HEK293 (cell line): ENCODE measurements around the gene ARFRP1.

Experiments
- FEZF1 ChIP-seq: fragments of 450-650 bp; formaldehyde crosslinking; IDR thresholded peaks from 2 replicates; pipeline ENCODE4 v1.5.1; 2016; ENCODE audit warnings: missing biosample characterization, missing genetic modification characterization
- GFI1B ChIP-seq: fragments of 450-650 bp; formaldehyde crosslinking; IDR thresholded peaks from 2 replicates; pipeline ENCODE4 v1.5.1; 2016; ENCODE audit warnings: missing biosample characterization, missing genetic modification characterization
- KLF16 ChIP-seq: fragments of 450-650 bp; formaldehyde crosslinking; IDR thresholded peaks from 2 replicates; pipeline ENCODE4 v1.5.1; 2017; ENCODE audit warnings: missing biosample characterization, missing genetic modification characterization
- KLF9 ChIP-seq: fragments of 450-650 bp; formaldehyde crosslinking; IDR thresholded peaks from 2 replicates; pipeline ENCODE4 v1.5.1; 2016; ENCODE audit warnings: missing biosample characterization, missing genetic modification characterization, low read depth
- SCRT2 ChIP-seq: fragments of 450-650 bp; formaldehyde crosslinking; IDR thresholded peaks from 2 replicates; pipeline ENCODE4 v1.5.1; 2016; ENCODE audit warnings: missing biosample characterization, missing genetic modification characterization
- SETDB1 ChIP-seq: IDR thresholded peaks from one replicate; pipeline ENCODE4 v1.6.1; 2017; ENCODE audit warnings: mild to moderate bottlenecking, low read length, moderate library complexity, mixed read lengths; ENCODE audit not compliant: insufficient read length
- WT1 ChIP-seq: fragments of 450-650 bp; formaldehyde crosslinking; IDR thresholded peaks from 2 replicates; pipeline ENCODE4 v1.5.1; 2016; ENCODE audit warnings: missing biosample characterization, missing genetic modification characterization
- ZBTB17 ChIP-seq: fragments of 450-650 bp; formaldehyde crosslinking; IDR thresholded peaks from 2 replicates; pipeline ENCODE4 v1.5.1; 2016; ENCODE audit warnings: missing biosample characterization, missing genetic modification characterization
- ZBTB48 ChIP-seq: fragments of 450-650 bp; formaldehyde crosslinking; IDR thresholded peaks from 2 replicates; pipeline ENCODE4 v1.5.1; 2016; ENCODE audit warnings: missing biosample characterization, missing genetic modification characterization
- ZEB2 ChIP-seq: fragments of 450-650 bp; formaldehyde crosslinking; IDR thresholded peaks from 2 replicates; pipeline ENCODE4 v1.5.1; 2016; ENCODE audit warnings: missing biosample characterization, missing genetic modification characterization
- ZNF10 ChIP-seq: fragments of 450-650 bp; formaldehyde crosslinking; IDR thresholded peaks from 2 replicates; pipeline ENCODE4 v1.5.1; 2017; ENCODE audit warnings: missing biosample characterization, missing genetic modification characterization
- ZNF140 ChIP-seq: fragments of 450-650 bp; formaldehyde crosslinking; IDR thresholded peaks from 2 replicates; pipeline ENCODE4 v1.5.1; 2016; ENCODE audit warnings: missing biosample characterization, missing genetic modification characterization
- ZNF202 ChIP-seq: fragments of 450-650 bp; formaldehyde crosslinking; IDR thresholded peaks from 2 replicates; pipeline ENCODE4 v1.5.1; 2016; ENCODE audit warnings: missing biosample characterization, missing genetic modification characterization, borderline replicate concordance
- ZNF24 ChIP-seq: fragments of 450-650 bp; formaldehyde crosslinking; IDR thresholded peaks from 2 replicates; pipeline ENCODE4 v1.5.1; 2016; ENCODE audit warnings: missing biosample characterization, missing genetic modification characterization
- ZNF341 ChIP-seq: fragments of 450-650 bp; formaldehyde crosslinking; IDR thresholded peaks from 2 replicates; pipeline ENCODE4; 2016; ENCODE audit warnings: low read depth, missing biosample characterization, missing genetic modification characterization
- ZNF391 ChIP-seq: fragments of 450-650 bp; formaldehyde crosslinking; IDR thresholded peaks from 2 replicates; pipeline ENCODE4 v1.5.1; 2016; ENCODE audit warnings: low read depth, missing biosample characterization, missing genetic modification characterization, borderline replicate concordance
- ZNF423 ChIP-seq: fragments of 450-650 bp; formaldehyde crosslinking; IDR thresholded peaks from 2 replicates; pipeline ENCODE4 v1.5.1; 2016; ENCODE audit warnings: missing biosample characterization, missing genetic modification characterization
- ZNF514 ChIP-seq: fragments of 450-650 bp; formaldehyde crosslinking; IDR thresholded peaks from 2 replicates; pipeline ENCODE4 v1.5.1; 2016; ENCODE audit warnings: missing biosample characterization, missing genetic modification characterization
- ZNF548 ChIP-seq: fragments of 450-650 bp; formaldehyde crosslinking; IDR thresholded peaks from 2 replicates; pipeline ENCODE4 v1.5.1; 2016; ENCODE audit warnings: missing biosample characterization, missing genetic modification characterization
- ZNF600 ChIP-seq: fragments of 450-650 bp; formaldehyde crosslinking; IDR thresholded peaks from 2 replicates; pipeline ENCODE4 v1.5.1; 2016; ENCODE audit warnings: missing biosample characterization, missing genetic modification characterization
- ZNF658 ChIP-seq: fragments of 450-650 bp; formaldehyde crosslinking; IDR thresholded peaks from 2 replicates; pipeline ENCODE4; 2016; ENCODE audit warnings: missing biosample characterization, missing genetic modification characterization
- ZNF830 ChIP-seq: fragments of 450-650 bp; IDR thresholded peaks from 2 replicates; pipeline ENCODE4 v1.5.0; 2018; ENCODE audit warnings: missing biosample characterization, missing genetic modification characterization, low read depth, mild to moderate bottlenecking, moderate library complexity
- TF ChIP-seq, protein P1 (sequence below): fragments of 450-650 bp; formaldehyde crosslinking; IDR thresholded peaks from 2 replicates; pipeline ENCODE4 v1.5.1; 2017; ENCODE audit warnings: missing biosample characterization, missing genetic modification characterization
- TF ChIP-seq, protein P2 (sequence below): fragments of 450-650 bp; formaldehyde crosslinking; IDR thresholded peaks from 2 replicates; pipeline ENCODE4 v1.5.1; 2016; ENCODE audit warnings: missing biosample characterization, missing genetic modification characterization, borderline replicate concordance
- TF ChIP-seq, protein P3 (sequence below): fragments of 450-650 bp; formaldehyde crosslinking; IDR thresholded peaks from 2 replicates; pipeline ENCODE4 v1.5.1; 2017; ENCODE audit warnings: missing biosample characterization, missing genetic modification characterization
- TF ChIP-seq, protein P4 (sequence below): fragments of 450-650 bp; formaldehyde crosslinking; IDR thresholded peaks from 2 replicates; pipeline ENCODE4; 2016; ENCODE audit warnings: missing biosample characterization, missing genetic modification characterization
- TF ChIP-seq, protein P5 (sequence below): fragments of 450-650 bp; formaldehyde crosslinking; IDR thresholded peaks from 2 replicates; pipeline ENCODE4 v1.5.1; 2017; ENCODE audit warnings: missing biosample characterization, mild to moderate bottlenecking, missing genetic modification characterization, moderate library complexity
- TF ChIP-seq, protein P6 (sequence below): fragments of 450-650 bp; IDR thresholded peaks from 2 replicates; pipeline ENCODE4 v1.5.1; 2018; ENCODE audit warnings: missing biosample characterization, mild to moderate bottlenecking, missing genetic modification characterization

Gene ARFRP1

DNA sequence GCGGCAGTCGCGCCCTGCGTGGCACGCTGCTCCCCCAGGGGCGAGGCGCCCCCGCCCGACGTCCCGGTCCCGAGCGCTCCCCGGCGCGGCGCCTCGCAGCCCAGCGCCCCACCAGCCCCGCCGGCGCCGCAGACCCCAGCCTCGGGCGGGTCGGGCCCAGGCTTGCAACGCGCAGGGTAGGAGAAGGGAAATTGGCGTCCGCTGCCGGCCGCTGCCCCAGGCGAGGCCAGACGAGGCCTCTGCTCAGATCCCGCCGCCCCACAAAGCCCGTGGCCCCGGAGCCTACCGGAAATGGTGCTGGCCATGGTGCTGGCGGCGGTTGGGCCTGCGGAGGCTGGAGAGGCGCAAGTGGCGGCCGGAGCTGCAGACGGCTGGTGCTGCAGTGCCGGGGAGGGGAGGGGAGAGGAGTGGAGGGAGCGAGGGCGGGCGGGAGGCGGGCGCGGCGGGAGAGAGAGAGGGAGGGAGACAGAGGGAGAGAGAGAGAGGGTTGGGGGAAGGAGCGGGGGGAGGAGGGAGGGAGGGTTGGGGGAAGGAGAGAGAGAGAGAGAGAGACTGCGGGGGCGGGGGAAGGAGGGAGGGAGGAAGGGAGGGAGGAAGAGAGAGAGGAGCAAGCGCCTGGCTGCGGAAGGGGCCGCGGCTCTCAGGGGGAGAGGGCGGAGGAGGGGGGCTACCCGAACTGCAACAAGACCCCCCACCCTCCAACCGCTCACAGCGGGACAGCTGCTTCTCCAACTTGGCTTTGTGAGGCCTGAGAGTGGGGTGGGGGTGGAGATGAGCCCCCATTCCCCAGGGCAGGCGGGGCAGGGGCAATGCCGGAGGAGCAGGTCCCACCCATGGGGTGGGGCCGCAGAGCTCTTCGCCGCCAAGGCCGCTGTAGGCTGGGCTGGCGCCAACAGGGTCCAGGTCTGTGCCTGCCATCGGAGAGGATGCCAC, 54.5 kb downstream of the ARFRP1 start, which contains the start of gene STMN3 (continued):
- TF ChIP-seq, protein P1, sequence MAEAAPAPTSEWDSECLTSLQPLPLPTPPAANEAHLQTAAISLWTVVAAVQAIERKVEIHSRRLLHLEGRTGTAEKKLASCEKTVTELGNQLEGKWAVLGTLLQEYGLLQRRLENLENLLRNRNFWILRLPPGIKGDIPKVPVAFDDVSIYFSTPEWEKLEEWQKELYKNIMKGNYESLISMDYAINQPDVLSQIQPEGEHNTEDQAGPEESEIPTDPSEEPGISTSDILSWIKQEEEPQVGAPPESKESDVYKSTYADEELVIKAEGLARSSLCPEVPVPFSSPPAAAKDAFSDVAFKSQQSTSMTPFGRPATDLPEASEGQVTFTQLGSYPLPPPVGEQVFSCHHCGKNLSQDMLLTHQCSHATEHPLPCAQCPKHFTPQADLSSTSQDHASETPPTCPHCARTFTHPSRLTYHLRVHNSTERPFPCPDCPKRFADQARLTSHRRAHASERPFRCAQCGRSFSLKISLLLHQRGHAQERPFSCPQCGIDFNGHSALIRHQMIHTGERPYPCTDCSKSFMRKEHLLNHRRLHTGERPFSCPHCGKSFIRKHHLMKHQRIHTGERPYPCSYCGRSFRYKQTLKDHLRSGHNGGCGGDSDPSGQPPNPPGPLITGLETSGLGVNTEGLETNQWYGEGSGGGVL (tag by site-specific recombination): peak; percentile 93
- TF ChIP-seq KLF9 (tag by site-specific recombination) (peak; percentile 78; the same call in 1 of the 2 replicates), GFI1B (tag by site-specific recombination) (no peak), ZNF658 (no peak), ZNF600 (tag by site-specific recombination) (peak; percentile 87), WT1 (tag by site-specific recombination) (peak; percentile 49; the same call in 1 of the 2 replicates), ZNF140 (tag by site-specific recombination) (no peak), ZNF830 (no peak), ZNF24 (tag by site-specific recombination) (peak; percentile 61; the same call in 1 of the 2 replicates), ZNF341 (peak; percentile 70), ZNF514 (tag by site-specific recombination) (no peak), ZNF548 (tag by site-specific recombination) (no peak), ZBTB48 (tag by site-specific recombination) (0 out of 2 replicates have a peak, but pooled peaks have one; percentile 54), ZNF423 (peak; percentile 69; the same call in 1 of the 2 replicates), ZEB2 (tag by site-specific recombination) (0 out of 2 replicates have a peak, but pooled peaks have one; percentile 69), ZBTB17 (tag by site-specific recombination) (peak; percentile 41; the same call in 1 of the 2 replicates), ZNF391 (0 out of 2 replicates have a peak, but pooled peaks have one; percentile 35), ZNF202 (tag by site-specific recombination) (no peak), FEZF1 (no peak), ZNF10 (no peak), KLF16 (tag by site-specific recombination) (peak; percentile 80), SCRT2 (tag by site-specific recombination) (no peak; the same call in 1 of the 2 replicates), SETDB1 (no peak)
- TF ChIP-seq, protein P2, sequence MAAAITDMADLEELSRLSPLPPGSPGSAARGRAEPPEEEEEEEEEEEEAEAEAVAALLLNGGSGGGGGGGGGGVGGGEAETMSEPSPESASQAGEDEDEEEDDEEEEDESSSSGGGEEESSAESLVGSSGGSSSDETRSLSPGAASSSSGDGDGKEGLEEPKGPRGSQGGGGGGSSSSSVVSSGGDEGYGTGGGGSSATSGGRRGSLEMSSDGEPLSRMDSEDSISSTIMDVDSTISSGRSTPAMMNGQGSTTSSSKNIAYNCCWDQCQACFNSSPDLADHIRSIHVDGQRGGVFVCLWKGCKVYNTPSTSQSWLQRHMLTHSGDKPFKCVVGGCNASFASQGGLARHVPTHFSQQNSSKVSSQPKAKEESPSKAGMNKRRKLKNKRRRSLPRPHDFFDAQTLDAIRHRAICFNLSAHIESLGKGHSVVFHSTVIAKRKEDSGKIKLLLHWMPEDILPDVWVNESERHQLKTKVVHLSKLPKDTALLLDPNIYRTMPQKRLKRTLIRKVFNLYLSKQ: no peak
- TF ChIP-seq, protein P3, sequence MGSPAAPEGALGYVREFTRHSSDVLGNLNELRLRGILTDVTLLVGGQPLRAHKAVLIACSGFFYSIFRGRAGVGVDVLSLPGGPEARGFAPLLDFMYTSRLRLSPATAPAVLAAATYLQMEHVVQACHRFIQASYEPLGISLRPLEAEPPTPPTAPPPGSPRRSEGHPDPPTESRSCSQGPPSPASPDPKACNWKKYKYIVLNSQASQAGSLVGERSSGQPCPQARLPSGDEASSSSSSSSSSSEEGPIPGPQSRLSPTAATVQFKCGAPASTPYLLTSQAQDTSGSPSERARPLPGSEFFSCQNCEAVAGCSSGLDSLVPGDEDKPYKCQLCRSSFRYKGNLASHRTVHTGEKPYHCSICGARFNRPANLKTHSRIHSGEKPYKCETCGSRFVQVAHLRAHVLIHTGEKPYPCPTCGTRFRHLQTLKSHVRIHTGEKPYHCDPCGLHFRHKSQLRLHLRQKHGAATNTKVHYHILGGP: no peak
- TF ChIP-seq, protein P4, sequence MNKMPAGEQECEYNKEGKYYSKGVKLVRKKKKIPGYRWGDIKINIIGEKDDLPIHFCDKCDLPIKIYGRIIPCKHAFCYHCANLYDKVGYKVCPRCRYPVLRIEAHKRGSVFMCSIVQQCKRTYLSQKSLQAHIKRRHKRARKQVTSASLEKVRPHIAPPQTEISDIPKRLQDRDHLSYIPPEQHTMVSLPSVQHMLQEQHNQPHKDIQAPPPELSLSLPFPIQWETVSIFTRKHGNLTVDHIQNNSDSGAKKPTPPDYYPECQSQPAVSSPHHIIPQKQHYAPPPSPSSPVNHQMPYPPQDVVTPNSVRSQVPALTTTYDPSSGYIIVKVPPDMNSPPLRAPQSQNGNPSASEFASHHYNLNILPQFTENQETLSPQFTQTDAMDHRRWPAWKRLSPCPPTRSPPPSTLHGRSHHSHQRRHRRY: no peak
- TF ChIP-seq, protein P5, sequence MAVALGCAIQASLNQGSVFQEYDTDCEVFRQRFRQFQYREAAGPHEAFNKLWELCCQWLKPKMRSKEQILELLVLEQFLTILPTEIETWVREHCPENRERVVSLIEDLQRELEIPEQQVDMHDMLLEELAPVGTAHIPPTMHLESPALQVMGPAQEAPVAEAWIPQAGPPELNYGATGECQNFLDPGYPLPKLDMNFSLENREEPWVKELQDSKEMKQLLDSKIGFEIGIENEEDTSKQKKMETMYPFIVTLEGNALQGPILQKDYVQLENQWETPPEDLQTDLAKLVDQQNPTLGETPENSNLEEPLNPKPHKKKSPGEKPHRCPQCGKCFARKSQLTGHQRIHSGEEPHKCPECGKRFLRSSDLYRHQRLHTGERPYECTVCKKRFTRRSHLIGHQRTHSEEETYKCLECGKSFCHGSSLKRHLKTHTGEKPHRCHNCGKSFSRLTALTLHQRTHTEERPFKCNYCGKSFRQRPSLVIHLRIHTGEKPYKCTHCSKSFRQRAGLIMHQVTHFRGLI (tag by site-specific recombination): peak; percentile 77
- TF ChIP-seq, protein P6, sequence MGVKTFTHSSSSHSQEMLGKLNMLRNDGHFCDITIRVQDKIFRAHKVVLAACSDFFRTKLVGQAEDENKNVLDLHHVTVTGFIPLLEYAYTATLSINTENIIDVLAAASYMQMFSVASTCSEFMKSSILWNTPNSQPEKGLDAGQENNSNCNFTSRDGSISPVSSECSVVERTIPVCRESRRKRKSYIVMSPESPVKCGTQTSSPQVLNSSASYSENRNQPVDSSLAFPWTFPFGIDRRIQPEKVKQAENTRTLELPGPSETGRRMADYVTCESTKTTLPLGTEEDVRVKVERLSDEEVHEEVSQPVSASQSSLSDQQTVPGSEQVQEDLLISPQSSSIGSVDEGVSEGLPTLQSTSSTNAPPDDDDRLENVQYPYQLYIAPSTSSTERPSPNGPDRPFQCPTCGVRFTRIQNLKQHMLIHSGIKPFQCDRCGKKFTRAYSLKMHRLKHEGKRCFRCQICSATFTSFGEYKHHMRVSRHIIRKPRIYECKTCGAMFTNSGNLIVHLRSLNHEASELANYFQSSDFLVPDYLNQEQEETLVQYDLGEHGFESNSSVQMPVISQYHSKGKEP (tag by site-specific recombination): peak; percentile 78
